Prostate gland (tissue), 2 donors: Measurements from ENCODE around the gene GCNT3. TPM values are rescaled to one million over a fixed set of nuclear protein-coding genes. Genes with fewer than 3 reads are reported as not detected.

ENCODE experiments used
- DNase-seq: peaks from one replicate; pipeline ENCODE4 v3.0.0-alpha.2; 2019; ENCODE audit warnings: low spot score
- H3K27ac ChIP-seq, 2 donors: fragments of 200-600 bp; sonication (generic); 2 replicates each; pipeline ENCODE4 v1.5.1; 2017 to 2019
- H3K27me3 ChIP-seq: fragments of 200-600 bp; sonication (generic); replicated peaks from 2 replicates; pipeline ENCODE4 v1.5.1; 2019; ENCODE audit not compliant: insufficient read depth
- H3K36me3 ChIP-seq, 2 donors: fragments of 200-600 bp; sonication (generic); 1 replicate in 1 of 2; 2 replicates in 1 of 2; pipeline versions ENCODE4 v1.5.1 to v1.8.1; 2017 to 2019
- H3K4me1 ChIP-seq: fragments of 200-600 bp; sonication (generic); replicated peaks from 2 replicates; pipeline ENCODE4 v1.5.1; 2019
- H3K4me3 ChIP-seq, 2 donors: fragments of 200-600 bp; sonication (generic); 2 replicates each; pipeline ENCODE4 v1.5.1; 2017 to 2019
- H3K9me3 ChIP-seq: fragments of 200-600 bp; sonication (generic); 2 replicates; pipeline ENCODE4 v1.5.1; 2017
- POLR2A ChIP-seq: fragments of 450-650 bp; IDR thresholded peaks from one replicate; pipeline ENCODE4 v1.6.1; 2016; ENCODE audit warnings: antibody characterized with exemption, mild to moderate bottlenecking
- POLR2AphosphoS5 ChIP-seq: sonication (generic); formaldehyde crosslinking; IDR thresholded peaks from one replicate; pipeline ENCODE4 v1.6.1; 2017; ENCODE audit warnings: antibody characterized with exemption
- WGBS: methylation state at CpG from one replicate; pipeline ENCODE4 v1.1.5; 2018; 5-methylcytosine and 5-hydroxymethylcytosine counted together
- intact Hi-C: fragments of 100-400 bp; cut with DNase I; formaldehyde crosslinking; loops from one replicate; pipeline ENCODE4 v1.14.2; 2022
- total RNA-seq, 2 donors: library from RNA; depleted of rRNA; stranded (reverse); fragments of >200 nt; gene quantifications; one replicate each; pipeline ENCODE4 v1.1.0, GENCODE V29; 2016
- TF ChIP-seq, protein P1 (sequence below), 4 experiments: fragments of 200-600 bp in 2 of 4; fragments of 450-650 bp in 2 of 4; sonication (generic) in 2 of 4; IDR thresholded peaks; 1 replicate in 3 of 4; 2 replicates in 1 of 4; pipeline ENCODE4 v1.5.1; 2016 to 2019; ENCODE audit warnings: antibody characterized with exemption in 4 of 4, mild to moderate bottlenecking in 2 of 4, moderate library complexity in 2 of 4

Gene GCNT3
- total RNA-seq, 2 donors from 2014 or later: 1.5 to 1.6 TPM

GRCh38 chr15:59596640-59597039 lies 14.9 kb upstream of the GCNT3 start:
- H3K36me3 ChIP-seq: no peaks in the 10 kb centered on the region
- no peak overlapping the region for H3K4me3 ChIP-seq
- no peaks in the 10 kb centered on the region for H3K27me3 ChIP-seq
- TF ChIP-seq POLR2AphosphoS5 (no peak), POLR2A (no peak)
- TF ChIP-seq, protein P1, sequence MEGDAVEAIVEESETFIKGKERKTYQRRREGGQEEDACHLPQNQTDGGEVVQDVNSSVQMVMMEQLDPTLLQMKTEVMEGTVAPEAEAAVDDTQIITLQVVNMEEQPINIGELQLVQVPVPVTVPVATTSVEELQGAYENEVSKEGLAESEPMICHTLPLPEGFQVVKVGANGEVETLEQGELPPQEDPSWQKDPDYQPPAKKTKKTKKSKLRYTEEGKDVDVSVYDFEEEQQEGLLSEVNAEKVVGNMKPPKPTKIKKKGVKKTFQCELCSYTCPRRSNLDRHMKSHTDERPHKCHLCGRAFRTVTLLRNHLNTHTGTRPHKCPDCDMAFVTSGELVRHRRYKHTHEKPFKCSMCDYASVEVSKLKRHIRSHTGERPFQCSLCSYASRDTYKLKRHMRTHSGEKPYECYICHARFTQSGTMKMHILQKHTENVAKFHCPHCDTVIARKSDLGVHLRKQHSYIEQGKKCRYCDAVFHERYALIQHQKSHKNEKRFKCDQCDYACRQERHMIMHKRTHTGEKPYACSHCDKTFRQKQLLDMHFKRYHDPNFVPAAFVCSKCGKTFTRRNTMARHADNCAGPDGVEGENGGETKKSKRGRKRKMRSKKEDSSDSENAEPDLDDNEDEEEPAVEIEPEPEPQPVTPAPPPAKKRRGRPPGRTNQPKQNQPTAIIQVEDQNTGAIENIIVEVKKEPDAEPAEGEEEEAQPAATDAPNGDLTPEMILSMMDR (IDR thresholded peaks at IDR 0.05): no peak
- no peaks in the 10 kb centered on the region for H3K9me3 ChIP-seq
- intact Hi-C loops: no loop called here
- no peak for DNase-seq
- H3K4me1 ChIP-seq: no peaks in the 10 kb centered on the region
- H3K27ac ChIP-seq: no peak overlapping the region

GRCh38 chr15:59598461-59598860 lies 13.1 kb upstream of the GCNT3 start:
- Histone ChIP-seq H3K4me3 (no peak overlapping the region), H3K9me3 (no peaks in the 10 kb centered on the region), H3K27ac (no peak overlapping the region), H3K27me3 (no peaks in the 10 kb centered on the region), H3K4me1 (no peaks in the 10 kb centered on the region), H3K36me3 (no peaks in the 10 kb centered on the region)
- TF ChIP-seq POLR2AphosphoS5 (no peak), POLR2A (no peak)
- TF ChIP-seq, protein P1 (IDR thresholded peaks at IDR 0.05): no peak
- no peak for DNase-seq
- 89% methylated on average over 2 of the region's 2 CpGs for WGBS
- intact Hi-C loops: no loop called here

GRCh38 chr15:59605994-59606393 lies 5.6 kb upstream of the GCNT3 start:
- Histone ChIP-seq H3K27ac (no peak overlapping the region), H3K27me3 (no peaks in the 10 kb centered on the region), H3K9me3 (no peaks in the 10 kb centered on the region), H3K4me3 (no peak overlapping the region), H3K4me1 (no peaks in the 10 kb centered on the region), H3K36me3 (no peaks in the 10 kb centered on the region)
- WGBS: 53% methylated on average over 5 of the region's 5 CpGs
- TF ChIP-seq POLR2A: no peak
- no peak for TF ChIP-seq POLR2AphosphoS5
- TF ChIP-seq, protein P1 (IDR thresholded peaks at IDR 0.05): no peak
- DNase-seq: no peak
- intact Hi-C loops: no loop called here

DNA sequence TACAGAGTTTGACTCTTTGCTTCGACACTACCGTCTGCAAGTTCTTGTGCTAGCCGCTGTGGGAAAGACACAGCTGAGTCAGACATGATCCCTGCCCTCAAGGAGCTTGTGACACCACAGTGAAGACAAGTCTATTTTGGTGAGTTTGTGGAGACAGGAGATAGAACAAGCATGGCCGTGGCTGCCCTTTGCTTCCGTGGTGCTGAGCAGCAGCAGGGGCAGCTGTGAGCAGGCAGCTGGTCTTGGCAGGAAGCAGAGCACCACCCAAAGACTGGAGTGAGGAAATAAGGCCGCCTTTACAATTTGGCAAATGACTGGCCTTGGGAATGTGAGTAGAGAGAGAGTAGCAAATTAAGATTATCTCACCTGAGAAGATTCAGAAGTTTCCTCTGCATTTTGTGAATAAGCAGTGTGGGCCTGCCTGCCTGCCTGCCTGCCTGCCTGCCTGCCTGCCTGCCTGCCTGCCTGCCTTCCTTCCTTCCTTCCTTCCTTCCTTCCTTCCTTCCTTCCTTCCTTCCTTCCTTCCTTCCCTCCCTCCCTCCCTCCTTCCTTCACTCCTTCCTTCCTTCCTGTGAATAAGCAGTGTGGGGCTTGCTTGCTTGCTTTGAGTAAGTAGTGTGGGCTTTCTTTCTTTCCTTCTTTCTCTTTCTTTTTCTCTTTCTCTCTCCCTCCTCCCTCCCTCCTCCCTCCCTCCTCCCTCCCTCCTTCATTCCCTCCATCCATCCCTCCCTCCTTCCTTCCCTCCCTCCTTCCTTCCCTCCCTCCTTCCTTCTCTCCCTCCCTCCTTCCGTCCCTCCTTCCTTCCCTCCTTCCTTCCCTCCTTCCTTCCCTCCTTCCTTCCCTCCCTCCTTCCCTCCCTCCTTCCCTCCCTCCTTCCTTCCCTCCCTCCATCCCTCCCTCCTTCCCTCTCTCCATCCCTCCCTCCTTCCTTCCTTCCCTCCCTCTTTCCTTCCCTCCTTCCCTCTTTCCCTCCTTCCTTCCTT lies 1.6 kb upstream of the GCNT3 start:
- H3K27ac ChIP-seq: no peak overlapping the region
- no peaks in the 10 kb centered on the region for H3K27me3 ChIP-seq
- no peak overlapping the region for H3K4me3 ChIP-seq
- TF ChIP-seq POLR2A: no peak
- no peak for TF ChIP-seq POLR2AphosphoS5
- TF ChIP-seq, protein P1 (IDR thresholded peaks at IDR 0.05): no peak
- 87% methylated on average over 7 of the region's 7 CpGs for WGBS
- no peaks in the 10 kb centered on the region for H3K9me3 ChIP-seq
- H3K4me1 ChIP-seq: no peaks in the 10 kb centered on the region
- intact Hi-C loops: no loop called here
- H3K36me3 ChIP-seq: no peaks in the 10 kb centered on the region
- no peak for DNase-seq

- no peak overlapping the region for H3K4me3 ChIP-seq
- TF ChIP-seq POLR2AphosphoS5 (no peak), POLR2A (no peak)
- TF ChIP-seq, protein P1 (IDR thresholded peaks at IDR 0.05): no peak
- no peaks in the 10 kb centered on the region for H3K36me3 ChIP-seq
- no peaks in the 10 kb centered on the region for H3K9me3 ChIP-seq
- 98% methylated on average over 7 of the region's 7 CpGs for WGBS
- intact Hi-C loops: no loop called here
- DNase-seq: no peak
- H3K4me1 ChIP-seq: no peaks in the 10 kb centered on the region
- H3K27me3 ChIP-seq: no peaks in the 10 kb centered on the region
- no peak overlapping the region for H3K27ac ChIP-seq
These were observed 2.6 kb downstream of the GCNT3 start for GRCh38 chr15:59614153-59614552.
